Endodermal cell (in vitro differentiated cells): ENCODE measurements around the gene TIMP2. TPM values are rescaled to one million over a fixed set of nuclear protein-coding genes. Genes with fewer than 3 reads are reported as not detected.
"Not testable (repeated sequence)": the region's sequence is repeated elsewhere in the genome, so short reads cannot be mapped to it uniquely, and the experiment has no call there.

Experiments used
- DNase-seq: peaks from one replicate; pipeline ENCODE4 v3.0.0-alpha.2; 2017
- H3K27ac ChIP-seq: 2 replicates; pipeline ENCODE4 v1.5.1; 2013; ENCODE audit warnings: mild to moderate bottlenecking, low read depth, low read length, moderate library complexity
- H3K27me3 ChIP-seq: 2 replicates; pipeline ENCODE4 v1.6.1; 2013; ENCODE audit warnings: mild to moderate bottlenecking, low read length, moderate library complexity; ENCODE audit not compliant: insufficient read depth, control insufficient read depth, poor library complexity, severe bottlenecking
- H3K36me3 ChIP-seq: 2 replicates; pipeline ENCODE4 v1.7.0; 2013; ENCODE audit warnings: mild to moderate bottlenecking, low read length, moderate library complexity; ENCODE audit not compliant: control insufficient read depth, insufficient read depth
- H3K4me1 ChIP-seq: one replicate; pipeline ENCODE4 v1.7.0; 2013; ENCODE audit warnings: low read length; ENCODE audit not compliant: control insufficient read depth, insufficient read depth
- H3K4me3 ChIP-seq: 2 replicates; pipeline ENCODE4 v1.5.1; 2013; ENCODE audit warnings: mild to moderate bottlenecking, low read length, moderate library complexity
- H3K9ac ChIP-seq: 2 replicates; pipeline ENCODE4 v1.6.1; 2013; ENCODE audit warnings: mild to moderate bottlenecking, low read length, moderate library complexity; ENCODE audit not compliant: poor library complexity, severe bottlenecking; ENCODE audit errors: extremely low read depth
- H3K9me3 ChIP-seq: 2 replicates; pipeline ENCODE4 v1.6.1; 2013; ENCODE audit warnings: mild to moderate bottlenecking, low read length, moderate library complexity; ENCODE audit not compliant: control insufficient read depth
- H3K27ac Mint-ChIP-seq: 2 replicates; pipeline ENCODE4 v1.8.0; 2020; ENCODE audit warnings: mixed read lengths
- H3K27me3 Mint-ChIP-seq: 2 replicates; pipeline ENCODE4 v1.8.0; 2021; ENCODE audit warnings: mild to moderate bottlenecking, mixed read lengths; ENCODE audit not compliant: insufficient read depth
- H3K36me3 Mint-ChIP-seq: 2 replicates; pipeline ENCODE4 v1.8.0; 2020; ENCODE audit warnings: low read depth, mixed read lengths
- H3K4me1 Mint-ChIP-seq: 2 replicates; pipeline ENCODE4 v1.8.0; 2020; ENCODE audit warnings: mixed read lengths
- H3K4me3 Mint-ChIP-seq: 2 replicates; pipeline ENCODE4 v1.8.0; 2020; ENCODE audit warnings: mild to moderate bottlenecking, moderate library complexity, mixed read lengths
- H3K9me3 Mint-ChIP-seq: 2 replicates; pipeline ENCODE4 v1.8.0; 2020; ENCODE audit warnings: mild to moderate bottlenecking, mixed read lengths
- WGBS, 2 experiments: methylation state at CpG; one replicate each; pipeline versions ENCODE4 v1.1.5 to v1.1.7; 2013; ENCODE audit warnings: missing lambda C conversion rate in 2 of 2, mixed read lengths in 1 of 2; ENCODE audit not compliant: insufficient coverage in 1 of 2, insufficient read length in 1 of 2; 5-methylcytosine and 5-hydroxymethylcytosine counted together
- total RNA-seq, 2 donors: library from RNA; stranded (reverse); fragmentation: NEBNext Ultra II Directional in 1 of 2; extraction: Animal tissue kit (Norgen Biotek cat#: 25700) in 1 of 2; gene quantifications; 2 replicates in 1 of 2; 3 replicates in 1 of 2; pipeline ENCODE4 v1.2.1, GENCODE V29; 2021
- TF ChIP-seq, protein P1 (sequence below): fragments of 200-600 bp; sonication (generic); conservative IDR thresholded peaks from 2 replicates; pipeline ENCODE4 v1.5.0; 2021; ENCODE audit warnings: antibody characterized with exemption, mild to moderate bottlenecking

Gene TIMP2
- total RNA-seq, 2 donors from 2014 or later = 36.9 to 42.7 TPM

DNA sequence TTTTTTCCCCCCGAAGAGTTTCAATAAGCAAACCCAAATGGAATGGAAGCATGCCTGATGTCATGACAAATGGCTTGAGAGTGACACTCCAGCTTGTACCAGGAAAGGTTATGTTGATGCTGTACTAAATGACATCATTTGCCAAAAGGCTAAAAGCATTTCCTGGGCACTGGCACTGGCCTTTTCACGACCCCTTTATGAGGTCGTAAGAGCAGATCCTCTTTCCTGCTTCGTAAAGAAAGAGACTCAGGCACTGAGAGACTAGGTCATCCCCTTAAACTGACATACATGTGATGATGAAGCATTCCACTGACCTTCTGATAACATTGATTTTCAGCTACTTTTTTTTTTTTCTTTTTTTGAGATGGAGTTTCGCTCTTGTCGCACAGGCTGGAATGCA lies 52.7 kb downstream of the TIMP2 start:
- Histone ChIP-seq H3K4me3 (no peak overlapping the region), H3K36me3 (peaks cover 14% of the 10 kb centered on the region), H3K9me3 (no peaks in the 10 kb centered on the region), H3K27ac (no peak overlapping the region), H3K9ac (no peak overlapping the region), H3K27me3 (no peaks in the 10 kb centered on the region), H3K4me1 (no peaks in the 10 kb centered on the region)
- Mint-ChIP-seq H3K9me3 (no peaks in the 10 kb centered on the region), H3K27ac (no peak overlapping the region), H3K27me3 (no peaks in the 10 kb centered on the region), H3K4me1 (peaks cover 6% of the 10 kb centered on the region), H3K36me3 (peaks cover 43% of the 10 kb centered on the region), H3K4me3 (no peak overlapping the region)
- TF ChIP-seq, protein P1, sequence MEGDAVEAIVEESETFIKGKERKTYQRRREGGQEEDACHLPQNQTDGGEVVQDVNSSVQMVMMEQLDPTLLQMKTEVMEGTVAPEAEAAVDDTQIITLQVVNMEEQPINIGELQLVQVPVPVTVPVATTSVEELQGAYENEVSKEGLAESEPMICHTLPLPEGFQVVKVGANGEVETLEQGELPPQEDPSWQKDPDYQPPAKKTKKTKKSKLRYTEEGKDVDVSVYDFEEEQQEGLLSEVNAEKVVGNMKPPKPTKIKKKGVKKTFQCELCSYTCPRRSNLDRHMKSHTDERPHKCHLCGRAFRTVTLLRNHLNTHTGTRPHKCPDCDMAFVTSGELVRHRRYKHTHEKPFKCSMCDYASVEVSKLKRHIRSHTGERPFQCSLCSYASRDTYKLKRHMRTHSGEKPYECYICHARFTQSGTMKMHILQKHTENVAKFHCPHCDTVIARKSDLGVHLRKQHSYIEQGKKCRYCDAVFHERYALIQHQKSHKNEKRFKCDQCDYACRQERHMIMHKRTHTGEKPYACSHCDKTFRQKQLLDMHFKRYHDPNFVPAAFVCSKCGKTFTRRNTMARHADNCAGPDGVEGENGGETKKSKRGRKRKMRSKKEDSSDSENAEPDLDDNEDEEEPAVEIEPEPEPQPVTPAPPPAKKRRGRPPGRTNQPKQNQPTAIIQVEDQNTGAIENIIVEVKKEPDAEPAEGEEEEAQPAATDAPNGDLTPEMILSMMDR = no peak
- WGBS, 2 experiments = 95 to 100% methylated on average over 4 to 6 of the region's 6 CpGs
- no peak for DNase-seq

DNA sequence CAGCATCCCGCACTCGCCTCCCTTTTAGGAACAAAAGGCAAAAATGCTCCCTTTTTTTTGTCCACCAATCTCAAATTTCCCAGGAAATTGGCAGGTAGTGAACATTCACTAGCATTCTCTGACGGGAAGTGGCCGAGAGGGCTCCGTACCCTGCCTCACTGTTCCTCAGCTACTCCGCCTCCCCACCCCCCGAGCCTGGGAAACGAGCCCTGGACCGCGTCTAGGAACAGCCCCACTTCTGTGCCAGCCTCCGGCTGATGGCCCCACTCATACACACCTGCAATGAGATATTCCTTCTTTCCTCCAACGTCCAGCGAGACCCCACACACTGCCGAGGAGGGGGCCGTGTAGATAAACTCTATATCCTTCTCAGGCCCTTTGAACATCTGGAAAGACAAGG lies 54.6 kb downstream of the TIMP2 start:
- Mint-ChIP-seq H3K27me3 (no peaks in the 10 kb centered on the region), H3K36me3 (peaks cover 47% of the 10 kb centered on the region), H3K4me3 (no peak overlapping the region), H3K9me3 (no peaks in the 10 kb centered on the region), H3K27ac (no peak overlapping the region), H3K4me1 (peaks cover 6% of the 10 kb centered on the region)
- peaks cover 14% of the 10 kb centered on the region for H3K36me3 ChIP-seq
- no peak for DNase-seq
- peaks cover 3% of the 10 kb centered on the region for H3K4me1 ChIP-seq
- no peaks in the 10 kb centered on the region for H3K9me3 ChIP-seq
- H3K4me3 ChIP-seq = no peak overlapping the region
- 83 to 89% methylated on average over 9 to 15 of the region's 15 CpGs for whole genome bisulfite sequencing, 2 experiments
- H3K27ac ChIP-seq = no peak overlapping the region
- TF ChIP-seq, protein P1 = no peak
- H3K9ac ChIP-seq = no peak overlapping the region
- no peaks in the 10 kb centered on the region for H3K27me3 ChIP-seq

DNA sequence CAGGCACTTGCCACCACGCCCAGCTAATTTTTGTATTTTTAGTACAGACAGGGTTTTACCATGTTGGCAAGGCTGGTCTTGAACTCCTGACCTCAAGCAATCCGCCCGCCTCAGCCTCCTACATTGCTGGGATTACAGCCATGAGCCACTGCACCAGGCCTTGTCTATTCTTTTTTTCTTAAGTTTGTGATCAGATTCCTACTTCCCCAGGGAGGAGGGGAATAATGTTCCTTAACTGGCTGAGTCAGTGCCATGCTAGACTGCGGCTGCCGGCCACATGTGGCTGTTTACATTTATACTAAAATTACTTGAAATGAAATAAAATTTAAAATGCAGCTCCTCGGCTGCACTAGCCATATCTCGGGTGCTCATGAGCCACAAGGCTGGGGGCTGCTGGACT lies 56.8 kb downstream of the TIMP2 start:
- Mint-ChIP-seq H3K27ac (no peak overlapping the region), H3K4me3 (no peak overlapping the region), H3K27me3 (no peaks in the 10 kb centered on the region), H3K9me3 (no peaks in the 10 kb centered on the region), H3K36me3 (peaks cover 49% of the 10 kb centered on the region), H3K4me1 (no peaks in the 10 kb centered on the region)
- TF ChIP-seq, protein P1 = no peak
- 74 to 100% methylated on average over 2 to 5 of the region's 7 CpGs for WGBS, 2 experiments
- Histone ChIP-seq H3K4me1 (peaks cover 3% of the 10 kb centered on the region), H3K9me3 (no peaks in the 10 kb centered on the region), H3K36me3 (peaks cover 14% of the 10 kb centered on the region), H3K27me3 (no peaks in the 10 kb centered on the region), H3K9ac (no peak overlapping the region), H3K4me3 (no peak overlapping the region), H3K27ac (no peak overlapping the region)
- no peak for DNase-seq

DNA sequence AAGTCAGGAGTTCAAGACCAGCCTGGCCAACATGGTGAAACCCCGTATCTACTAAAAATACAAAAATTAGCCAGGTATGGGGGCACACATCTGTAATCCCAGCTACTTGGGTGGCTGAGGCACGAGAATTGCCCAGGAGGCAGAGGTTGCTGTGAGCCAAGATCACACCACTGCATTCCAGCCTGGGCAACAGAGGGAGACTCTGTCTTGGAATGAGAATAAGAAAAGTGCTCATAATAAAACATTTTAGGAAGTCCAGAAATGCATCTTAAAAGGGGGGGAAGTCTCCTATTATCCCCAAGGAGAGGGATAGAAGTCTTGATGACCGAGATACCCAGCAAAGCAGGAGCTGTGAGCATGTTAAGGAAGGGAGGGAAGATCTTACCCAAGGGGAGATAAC lies 58.1 kb downstream of the TIMP2 start:
- H3K4me1 Mint-ChIP-seq, H3K4me1 ChIP-seq, H3K4me3 Mint-ChIP-seq, H3K27ac ChIP-seq, H3K27me3 Mint-ChIP-seq, H3K9me3 Mint-ChIP-seq, H3K27ac Mint-ChIP-seq, H3K9ac ChIP-seq, H3K9me3 ChIP-seq, DNase-seq, H3K4me3 ChIP-seq, H3K27me3 ChIP-seq: not testable (repeated sequence)
- peaks cover 12% of the 10 kb centered on the region for H3K36me3 ChIP-seq
- peaks cover 50% of the 10 kb centered on the region for H3K36me3 Mint-ChIP-seq
- WGBS, 2 experiments = 90 to 95% methylated on average over 3 of the region's 3 CpGs
